Erythroblast (primary cell): ENCODE measurements around the gene DYNLL1.

Experiments
- DNase-seq, 2 experiments: peaks; one replicate each; lab custom pipeline; 2025; lab: John Stamatoyannopoulos, UW
- GATA1 ChIP-seq: IDR thresholded peaks from 2 replicates; pipeline ENCODE4 v1.6.1; 2011; ENCODE audit warnings: low read depth, mild to moderate bottlenecking, control low read depth, low read length, moderate library complexity
- POLR2A ChIP-seq: IDR thresholded peaks from 2 replicates; pipeline ENCODE4 v1.6.1; 2011; ENCODE audit warnings: mild to moderate bottlenecking, low read length

Gene DYNLL1

DNA sequence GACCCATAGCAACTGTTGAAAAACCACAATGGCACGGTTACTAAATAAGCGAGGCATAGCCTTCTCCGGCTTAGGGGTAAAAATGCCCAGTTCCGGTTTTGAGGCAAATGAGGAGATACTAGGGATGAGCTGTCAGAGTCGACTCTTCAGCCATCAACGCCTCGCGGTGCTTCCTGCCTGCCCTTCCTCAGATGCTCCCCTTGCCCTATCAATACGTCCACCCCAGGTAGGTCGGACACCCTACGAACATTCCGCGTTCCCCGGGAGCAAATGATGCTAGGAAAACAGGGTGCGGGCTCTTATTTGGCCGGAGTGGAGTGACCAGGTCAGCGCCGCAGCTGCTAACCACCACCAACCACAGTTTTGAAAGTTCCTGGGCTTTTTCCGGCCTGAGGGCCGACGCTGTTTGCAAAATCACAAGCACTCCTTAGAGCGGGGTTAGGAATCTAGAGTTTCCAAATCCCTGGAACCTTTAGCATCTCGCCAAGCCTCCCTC, 27.5 kb upstream of the DYNLL1 start:
- DNase-seq, result peak; percentile 54 to 65
- no peak for TF ChIP-seq GATA1
- TF ChIP-seq POLR2A, result no peak

DNA sequence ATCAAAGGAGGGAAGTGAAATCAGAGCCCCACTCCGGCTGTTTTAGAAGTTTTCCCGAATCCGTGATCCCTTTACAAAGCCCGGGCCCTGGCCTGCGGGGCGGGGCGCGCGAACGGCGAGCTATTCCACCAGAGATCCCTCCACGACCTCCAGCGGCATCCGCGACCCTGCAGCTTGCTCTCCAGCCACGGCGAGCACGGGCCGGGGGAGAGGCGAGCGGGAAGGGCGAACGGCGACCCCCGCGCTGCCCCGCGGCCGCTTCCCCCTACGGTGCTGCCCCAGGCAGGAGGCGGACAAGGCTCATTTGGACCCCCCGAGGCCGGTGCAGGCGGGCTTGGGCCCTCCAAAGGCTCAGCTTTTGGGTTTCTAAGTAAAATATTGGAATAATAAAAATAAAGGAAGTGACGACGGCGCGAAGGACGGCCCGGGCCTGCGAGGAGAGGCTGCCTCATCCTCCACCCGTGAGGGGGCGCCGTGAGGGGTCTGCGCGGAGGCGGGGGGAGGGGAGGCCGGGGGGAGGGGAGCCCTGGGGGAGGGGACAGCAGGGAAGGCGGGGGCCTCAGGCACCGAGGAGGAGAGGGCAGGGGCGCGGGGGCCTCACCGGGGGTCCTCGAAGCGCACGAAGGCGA, 27.0 kb upstream of the DYNLL1 start:
- peak; percentile 58 to 65 for DNase-seq
- TF ChIP-seq GATA1, result no peak
- no peak for TF ChIP-seq POLR2A

DNA sequence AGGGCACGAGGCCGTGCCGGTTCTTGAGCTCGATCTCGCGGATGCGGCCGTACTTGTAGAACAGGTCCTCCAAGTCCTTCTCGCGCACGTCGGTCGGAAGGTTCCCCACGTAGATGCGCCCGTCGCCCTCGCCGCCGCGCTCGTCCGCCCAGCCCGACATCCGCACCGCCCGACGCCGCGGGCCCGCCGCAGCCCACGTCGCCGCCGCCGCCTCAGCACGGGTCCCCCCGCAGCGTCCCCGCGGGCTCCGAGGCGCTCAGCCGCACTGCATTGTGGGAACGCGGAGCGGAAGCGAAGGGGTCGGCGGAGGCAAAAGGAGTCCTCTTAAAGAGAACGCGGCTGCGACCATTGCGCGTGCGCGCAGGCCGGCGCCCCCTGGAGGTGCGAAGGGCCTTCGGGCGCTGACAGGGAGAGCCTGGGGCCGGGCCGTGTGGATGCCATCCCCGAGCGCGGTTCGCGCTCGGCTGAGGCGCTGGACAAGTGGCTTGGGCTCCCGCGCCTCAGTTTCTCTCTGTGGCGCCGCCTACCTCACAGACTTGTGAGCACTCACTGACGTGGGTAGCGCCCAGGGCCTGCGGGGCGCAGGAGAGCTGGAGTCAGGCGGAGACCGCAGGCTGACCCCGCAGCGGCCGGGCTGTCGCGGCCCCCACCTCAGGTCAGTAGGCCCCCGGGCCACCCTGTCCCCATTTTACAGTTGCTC, 26.3 kb upstream of the DYNLL1 start, which contains the start of gene SRSF9:
Gene SRSF9, minus strand, starts transcription at position 299 of the 700 bp plus-strand sequence. Its CDS starts 139 bp downstream, at position 160.
- TF ChIP-seq GATA1 (no peak), POLR2A (peak; percentile 88)
- peak; percentile 98 to 99 for DNase-seq

DNA sequence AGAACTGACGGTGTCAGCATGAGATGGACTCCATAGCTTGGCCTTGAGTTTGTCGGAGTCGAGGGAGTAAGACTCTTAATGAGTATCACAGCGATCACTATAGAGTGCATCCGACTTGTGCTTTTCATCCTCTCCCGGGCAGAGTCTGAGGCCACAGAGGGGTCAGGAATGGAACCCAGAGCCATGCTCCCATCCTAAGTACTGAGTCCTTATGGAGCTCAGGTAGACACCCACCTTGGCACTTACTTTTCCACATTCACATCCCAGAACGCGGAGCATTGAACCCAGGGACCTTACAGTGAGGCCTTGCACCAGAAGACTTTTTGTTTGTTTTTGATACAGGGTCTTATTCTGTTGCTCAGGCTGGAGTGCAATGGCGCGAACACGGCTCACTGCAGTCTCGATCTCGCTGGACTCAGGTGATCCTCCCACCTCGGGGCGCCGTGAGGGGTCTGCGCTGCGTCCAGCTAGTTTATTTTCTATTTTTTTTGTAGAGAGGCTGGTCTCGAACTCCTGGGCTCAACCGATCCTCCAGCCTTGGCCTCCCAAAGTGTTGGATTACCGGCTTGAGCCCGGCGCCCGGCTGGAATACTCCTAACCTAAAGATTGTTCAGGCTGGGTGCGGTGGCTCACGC, 25.6 kb upstream of the DYNLL1 start:
- DNase-seq, result no peak

DNA sequence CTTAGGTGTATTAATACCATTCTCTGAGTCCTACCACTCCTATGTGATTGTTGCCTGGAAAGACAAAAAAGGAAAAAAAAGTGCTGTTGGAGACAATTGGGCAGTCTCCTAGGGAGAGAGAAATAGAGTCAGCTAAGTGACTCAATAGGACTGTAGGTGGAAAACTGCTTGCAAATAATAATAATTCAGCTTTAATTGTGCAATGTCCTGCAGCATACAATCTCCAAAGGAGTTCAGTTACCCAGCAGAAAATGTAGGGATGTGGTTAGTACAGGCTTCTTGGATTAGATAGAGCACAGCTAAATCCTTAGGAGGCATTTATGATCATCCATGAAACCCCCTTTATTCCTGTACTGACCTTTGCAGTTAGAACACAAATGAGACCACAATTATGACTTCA, 23.4 kb upstream of the DYNLL1 start:
- DNase-seq, result no peak
- no peak for TF ChIP-seq GATA1
- no peak for TF ChIP-seq POLR2A

More for the DNA sequence above, 25.6 kb upstream of the DYNLL1 start:
- TF ChIP-seq POLR2A, result no peak
- TF ChIP-seq GATA1, result no peak

DNA sequence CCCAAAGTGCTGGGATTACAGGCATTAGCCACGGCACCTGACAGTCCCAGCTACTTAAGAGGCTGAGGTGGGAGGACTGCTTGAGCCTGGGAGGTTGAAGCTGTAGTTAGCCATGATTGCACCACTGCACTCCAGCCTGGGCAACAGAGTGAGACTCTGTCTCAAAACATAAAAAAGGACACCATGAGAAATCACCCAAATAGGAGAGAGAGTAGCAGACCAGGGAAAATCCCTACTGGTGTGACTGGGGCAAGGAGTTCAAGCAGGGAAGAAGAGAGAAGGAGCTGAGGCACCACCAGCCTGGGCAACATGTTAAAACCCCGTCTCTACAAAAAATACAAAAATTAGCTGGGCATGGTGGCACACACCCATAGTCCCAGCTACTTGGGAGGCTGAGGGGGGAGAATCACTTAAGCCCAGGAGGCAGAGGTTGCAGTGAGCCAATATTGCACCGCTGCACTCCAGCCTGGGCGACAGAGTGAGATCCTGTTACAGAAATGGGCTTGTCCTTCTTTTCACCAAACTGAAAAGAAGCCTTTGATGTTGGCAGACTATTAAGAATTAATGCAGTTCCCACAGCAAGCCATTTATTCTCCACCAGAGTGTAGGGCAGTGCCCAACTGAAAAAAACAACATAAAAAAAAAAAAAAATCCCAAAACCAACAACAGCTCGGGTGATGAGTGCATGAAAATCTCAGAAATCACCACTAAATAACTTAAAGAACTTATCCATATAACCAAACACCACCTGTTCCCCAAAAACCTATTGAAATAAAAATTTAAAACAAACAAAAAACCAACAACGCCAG, 21.9 kb upstream of the DYNLL1 start:
- TF ChIP-seq GATA1 (no peak), POLR2A (no peak)
- DNase-seq, result no peak

DNA sequence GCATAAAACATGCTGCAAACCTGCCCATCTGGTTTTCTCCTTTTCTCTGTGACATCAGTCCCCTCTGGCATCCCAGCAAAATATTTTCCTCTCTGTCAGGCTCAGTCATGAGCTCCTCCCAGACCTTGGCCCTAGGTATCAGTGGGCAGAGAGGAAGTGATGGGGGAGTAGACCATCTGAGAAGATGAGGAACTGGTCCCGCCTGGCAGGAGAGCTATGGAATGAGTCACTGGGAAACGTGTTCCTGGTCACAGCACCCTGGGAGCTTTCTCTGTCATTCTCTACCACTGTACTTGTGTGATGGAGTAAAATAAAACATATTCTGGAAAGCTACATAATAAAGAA, 21.3 kb upstream of the DYNLL1 start:
- no peak for DNase-seq
- TF ChIP-seq GATA1 (no peak), POLR2A (no peak)

DNA sequence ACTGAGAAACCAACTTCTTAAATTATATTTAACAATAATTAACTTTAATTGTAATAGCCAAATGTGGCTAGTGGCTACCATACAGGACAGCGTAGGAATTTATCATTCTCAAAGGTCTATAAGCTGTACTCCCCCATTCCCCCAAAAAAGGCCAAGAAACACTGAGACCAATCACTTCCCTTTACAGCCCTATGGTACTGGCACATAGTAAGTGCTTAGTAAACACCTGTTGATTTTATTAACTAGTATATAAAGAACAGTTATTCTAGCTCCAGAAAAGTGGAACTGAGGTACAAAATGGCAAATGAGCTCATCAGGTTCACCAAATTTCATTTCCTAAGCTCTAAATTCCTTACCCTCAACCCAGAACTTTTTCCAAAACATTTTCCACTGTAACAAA, 20.3 kb upstream of the DYNLL1 start:
- TF ChIP-seq GATA1, result no peak
- TF ChIP-seq POLR2A, result no peak
- DNase-seq, result no peak

DNA sequence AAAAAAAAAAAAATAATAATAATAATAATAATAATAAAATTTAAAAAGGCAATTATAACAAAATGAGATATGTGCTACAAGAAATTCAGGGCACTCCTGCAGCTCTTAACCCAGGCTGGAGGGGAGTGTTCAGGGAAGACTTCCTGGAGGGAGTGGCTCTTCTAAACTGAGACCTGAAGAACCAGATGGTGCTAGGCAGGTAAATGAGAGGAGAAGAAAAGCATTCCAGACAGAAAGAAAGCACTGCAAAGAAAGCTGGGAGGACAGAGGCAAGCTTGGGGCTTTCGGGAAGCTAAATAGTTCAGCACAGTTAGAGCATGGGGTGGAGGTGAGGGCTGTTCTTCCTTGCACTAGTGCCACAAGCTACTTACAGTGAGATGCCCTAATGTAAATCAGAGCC, 16.5 kb upstream of the DYNLL1 start:
- no peak for DNase-seq

DNA sequence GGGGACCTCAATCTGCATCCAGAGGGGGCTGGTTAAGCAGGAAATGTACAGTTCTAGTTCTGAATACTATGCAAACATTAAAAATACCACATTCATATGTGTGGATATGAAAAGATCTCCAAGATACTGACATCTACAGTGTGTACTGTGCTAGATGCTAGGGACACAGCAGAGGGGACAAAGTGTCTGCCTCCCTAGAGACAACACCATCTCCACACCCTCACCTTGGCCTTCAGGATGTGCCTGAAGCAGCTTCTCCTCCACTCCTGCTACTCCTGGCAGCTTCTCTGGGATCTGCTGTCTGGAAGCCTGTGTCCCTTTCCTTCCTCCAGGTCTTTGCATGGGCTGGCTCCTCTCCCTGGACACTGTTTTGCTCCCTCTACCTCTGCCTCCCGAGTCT, 15.7 kb upstream of the DYNLL1 start:
- TF ChIP-seq POLR2A (no peak), GATA1 (no peak)
- no peak for DNase-seq

More for the DNA sequence above, 16.5 kb upstream of the DYNLL1 start:
- TF ChIP-seq POLR2A (no peak), GATA1 (no peak)

DNA sequence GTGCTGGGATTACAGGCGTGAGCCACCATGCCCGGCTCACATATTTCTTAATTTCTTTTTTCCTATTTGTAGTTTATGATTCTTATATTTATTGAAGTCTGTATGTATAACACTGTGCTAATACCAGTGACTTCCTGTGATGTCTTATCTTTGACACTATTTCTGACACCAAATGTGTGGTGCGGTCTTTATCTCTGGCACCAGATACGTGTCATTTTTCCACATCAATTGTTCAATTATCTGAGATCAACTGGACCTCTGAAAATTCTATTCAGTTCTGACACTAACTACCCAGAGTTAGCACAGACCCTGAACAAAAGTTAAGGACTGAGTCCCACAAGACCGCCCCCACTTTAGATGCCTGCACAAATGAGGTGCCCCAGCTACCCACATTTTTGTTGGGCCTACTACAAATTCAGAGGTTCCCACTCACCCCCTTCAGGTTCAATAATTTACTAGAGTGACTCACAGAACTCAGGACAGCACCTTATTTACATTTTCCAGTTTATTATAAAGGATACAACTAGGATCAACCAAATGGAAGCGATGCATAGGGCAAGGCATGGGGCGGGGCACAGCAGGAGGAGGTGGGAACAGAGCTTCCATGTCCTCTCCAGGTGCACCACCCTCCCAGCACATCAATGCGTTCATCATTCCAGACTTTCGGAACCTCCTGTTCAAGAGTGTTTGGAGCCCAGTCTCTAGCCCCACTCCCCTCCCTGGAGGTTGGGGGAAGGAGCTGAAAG, 14.7 kb upstream of the DYNLL1 start:
- TF ChIP-seq POLR2A (no peak), GATA1 (no peak)
- peak; percentile 35 to 74 for DNase-seq

DNA sequence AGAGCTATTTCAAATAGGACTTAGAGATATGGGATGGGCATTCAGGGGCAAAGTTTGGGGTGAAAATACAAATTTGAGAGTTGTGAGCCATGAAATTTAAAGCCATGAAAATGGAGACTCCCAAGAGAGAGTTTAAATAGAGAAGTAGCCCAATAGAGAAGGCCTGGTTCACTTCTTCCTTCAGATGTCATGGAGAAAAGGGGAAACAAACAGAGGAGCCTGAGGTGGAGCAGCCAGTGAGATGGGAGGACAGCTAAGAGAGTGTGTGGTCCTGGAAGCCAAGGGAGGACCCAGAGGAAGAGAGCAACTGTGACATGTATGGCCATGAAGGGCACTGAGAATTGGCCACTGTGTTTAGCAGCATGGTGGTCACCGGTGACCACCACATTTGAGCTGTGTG, 12.3 kb upstream of the DYNLL1 start:
- DNase-seq, result no peak
- TF ChIP-seq GATA1, result no peak
- TF ChIP-seq POLR2A, result no peak
